H9 (cell line): ENCODE results near the gene PREP. TPM values are rescaled to one million over a fixed set of nuclear protein-coding genes. Genes with fewer than 3 reads are reported as not detected.

Experiments used
- DNase-seq: peaks from one replicate; pipeline ENCODE4 v3.0.0-alpha.2; 2017
- H2AFZ ChIP-seq: one replicate; pipeline ENCODE4 v1.6.1; 2013; ENCODE audit warnings: mild to moderate bottlenecking, low read length, control low read depth, moderate library complexity
- H2AK5ac ChIP-seq: 2 replicates; pipeline ENCODE4 v1.6.1; 2013; ENCODE audit warnings: low read length, control low read depth, mixed read lengths; ENCODE audit not compliant: insufficient read length
- H2BK120ac ChIP-seq: one replicate; pipeline ENCODE4 v1.6.1; 2013; ENCODE audit warnings: low read depth, mild to moderate bottlenecking, low read length, control low read depth, inconsistent platforms; ENCODE audit not compliant: poor library complexity, severe bottlenecking
- H2BK12ac ChIP-seq: 2 replicates; pipeline ENCODE4 v1.6.1; 2013; ENCODE audit warnings: low read length, control low read depth, mixed read lengths, low read depth; ENCODE audit not compliant: insufficient read length
- H2BK15ac ChIP-seq: 2 replicates; pipeline ENCODE4 v1.6.1; 2013; ENCODE audit warnings: low read depth, low read length, control low read depth
- H2BK20ac ChIP-seq: one replicate; pipeline ENCODE4 v1.6.1; 2013; ENCODE audit warnings: low read depth, mild to moderate bottlenecking, low read length, control low read depth, inconsistent platforms; ENCODE audit not compliant: poor library complexity, severe bottlenecking
- H2BK5ac ChIP-seq: 2 replicates; pipeline ENCODE4 v1.6.1; 2013; ENCODE audit warnings: low read length, control low read depth, mixed read lengths; ENCODE audit not compliant: insufficient read length
- H3K14ac ChIP-seq: 2 replicates; pipeline ENCODE4 v1.6.1; 2013; ENCODE audit warnings: low read length, control low read depth; ENCODE audit not compliant: insufficient read depth
- H3K18ac ChIP-seq: 2 replicates; pipeline ENCODE4 v1.6.1; 2013; ENCODE audit warnings: low read depth, mild to moderate bottlenecking, mixed read lengths, low read length, control low read depth; ENCODE audit not compliant: insufficient read length
- H3K23ac ChIP-seq: 2 replicates; pipeline ENCODE4 v1.6.1; 2013; ENCODE audit warnings: low read length, control low read depth, mixed read lengths, low read depth; ENCODE audit not compliant: insufficient read length
- H3K23me2 ChIP-seq: 2 replicates; pipeline ENCODE4 v1.6.1; 2013; ENCODE audit warnings: low read depth, mild to moderate bottlenecking, mixed read lengths, low read length, control low read depth; ENCODE audit not compliant: insufficient read length, poor library complexity, severe bottlenecking
- H3K27ac ChIP-seq: 2 replicates; pipeline ENCODE4 v1.5.1; 2013; ENCODE audit warnings: low read length, control low read depth, mixed read lengths, low read depth; ENCODE audit not compliant: insufficient read length
- H3K27me3 ChIP-seq: 2 replicates; pipeline ENCODE4 v1.6.1; 2013; ENCODE audit warnings: low read length, control low read depth, inconsistent platforms; ENCODE audit not compliant: insufficient read depth
- H3K4ac ChIP-seq: 2 replicates; pipeline ENCODE4 v1.6.1; 2013; ENCODE audit warnings: low read depth, mild to moderate bottlenecking, control low read depth, inconsistent platforms, low read length, moderate library complexity
- H3K4me1 ChIP-seq: 2 replicates; pipeline ENCODE4 v1.6.1; 2013; ENCODE audit warnings: low read length, control low read depth, inconsistent platforms; ENCODE audit not compliant: insufficient read depth
- H3K4me2 ChIP-seq: 2 replicates; pipeline ENCODE4 v1.6.1; 2013; ENCODE audit warnings: low read length, control low read depth, mixed read lengths; ENCODE audit not compliant: insufficient read length, insufficient read depth
- H3K56ac ChIP-seq: 2 replicates; pipeline ENCODE4 v1.6.1; 2013; ENCODE audit warnings: low read depth, mild to moderate bottlenecking, mixed read lengths, low read length, control low read depth; ENCODE audit not compliant: insufficient read length
- H3K79me1 ChIP-seq: 2 replicates; pipeline ENCODE4 v1.6.1; 2013; ENCODE audit warnings: low read depth, mild to moderate bottlenecking, moderate library complexity, low read length, control low read depth, inconsistent platforms; ENCODE audit not compliant: insufficient read depth, poor library complexity, severe bottlenecking
- H3K79me2 ChIP-seq: 2 replicates; pipeline ENCODE4 v1.6.1; 2013; ENCODE audit warnings: low read length, control low read depth, inconsistent platforms; ENCODE audit not compliant: insufficient read depth
- H3K9ac ChIP-seq: 2 replicates; pipeline ENCODE4 v1.6.1; 2013; ENCODE audit warnings: low read length, control low read depth, mixed read lengths; ENCODE audit not compliant: insufficient read length; ENCODE audit errors: extremely low read depth
- H3K9me3 ChIP-seq: one replicate; pipeline ENCODE4 v1.6.1; 2013; ENCODE audit warnings: low read depth, low read length, inconsistent platforms; ENCODE audit not compliant: control insufficient read depth
- H3T11ph ChIP-seq: one replicate; pipeline ENCODE4 v1.6.1; 2013; ENCODE audit warnings: mild to moderate bottlenecking, low read length, control low read depth, inconsistent platforms
- H4K20me1 ChIP-seq: one replicate; pipeline ENCODE4 v1.6.1; 2013; ENCODE audit not compliant: control insufficient read depth, insufficient read length, insufficient read depth
- H4K5ac ChIP-seq: 2 replicates; pipeline ENCODE4 v1.6.1; 2013; ENCODE audit warnings: low read depth, mild to moderate bottlenecking, mixed read lengths, low read length, control low read depth; ENCODE audit not compliant: insufficient read length
- H4K8ac ChIP-seq: replicated peaks from 2 replicates; pipeline ENCODE4 v1.6.1; 2013; ENCODE audit warnings: low read length, control low read depth, mixed read lengths, low read depth; ENCODE audit not compliant: insufficient read length
- H4K91ac ChIP-seq: 2 replicates; pipeline ENCODE4 v1.6.1; 2013; ENCODE audit warnings: low read depth, mild to moderate bottlenecking, moderate library complexity, mixed read lengths, low read length, control low read depth; ENCODE audit not compliant: insufficient read length
- H3K27ac Mint-ChIP-seq, 3 experiments: 2 replicates in 2 of 3; 3 replicates in 1 of 3; pipeline ENCODE4 v1.8.0; 2020 to 2021; ENCODE audit warnings: mixed read lengths in 3 of 3, mild to moderate bottlenecking in 1 of 3, moderate library complexity in 1 of 3
- H3K27me3 Mint-ChIP-seq: 2 replicates; pipeline ENCODE4 v1.8.0; 2021; ENCODE audit warnings: low read depth, mild to moderate bottlenecking, moderate library complexity, mixed read lengths
- H3K36me3 Mint-ChIP-seq, 3 experiments: 2 replicates in 2 of 3; 3 replicates in 1 of 3; pipeline ENCODE4 v1.8.0; 2020 to 2021; ENCODE audit warnings: low read depth in 3 of 3, mixed read lengths in 3 of 3; ENCODE audit not compliant: insufficient read depth in 1 of 3
- H3K4me1 Mint-ChIP-seq, 2 experiments: 2 replicates each; pipeline ENCODE4 v1.8.0; 2020; ENCODE audit warnings: mixed read lengths in 2 of 2
- H3K4me3 Mint-ChIP-seq, 2 experiments: 2 replicates in 1 of 2; 3 replicates in 1 of 2; pipeline ENCODE4 v1.8.0; 2020 to 2021; ENCODE audit warnings: mild to moderate bottlenecking in 2 of 2, mixed read lengths in 2 of 2, moderate library complexity in 1 of 2
- H3K9me3 Mint-ChIP-seq, 2 experiments: 2 replicates in 1 of 2; 3 replicates in 1 of 2; pipeline ENCODE4 v1.8.0; 2020; ENCODE audit warnings: mild to moderate bottlenecking in 2 of 2, mixed read lengths in 2 of 2, moderate library complexity in 1 of 2
- WGBS: extraction: QIAGEN DNeasy Blood & Tissue Kit; methylation state at CpG from one replicate; pipeline ENCODE4 v1.1.7; 2013; ENCODE audit warnings: missing lambda C conversion rate, low lambda C conversion rate, mixed read lengths; ENCODE audit not compliant: insufficient read length; ENCODE audit errors: extremely low coverage; 5-methylcytosine and 5-hydroxymethylcytosine counted together
- total RNA-seq: library from RNA; stranded (reverse); gene quantifications from 2 replicates; pipeline ENCODE4 v1.2.1, GENCODE V29; 2021
- TF ChIP-seq, protein P1 (sequence below): fragments of 200-600 bp; sonication (generic); conservative IDR thresholded peaks from 3 replicates; pipeline ENCODE4 v1.8.0; 2021; ENCODE audit warnings: antibody characterized with exemption, mild to moderate bottlenecking

The PREP gene
- total RNA-seq, 1 experiment from 2014 or later, result 54.0 TPM

DNA sequence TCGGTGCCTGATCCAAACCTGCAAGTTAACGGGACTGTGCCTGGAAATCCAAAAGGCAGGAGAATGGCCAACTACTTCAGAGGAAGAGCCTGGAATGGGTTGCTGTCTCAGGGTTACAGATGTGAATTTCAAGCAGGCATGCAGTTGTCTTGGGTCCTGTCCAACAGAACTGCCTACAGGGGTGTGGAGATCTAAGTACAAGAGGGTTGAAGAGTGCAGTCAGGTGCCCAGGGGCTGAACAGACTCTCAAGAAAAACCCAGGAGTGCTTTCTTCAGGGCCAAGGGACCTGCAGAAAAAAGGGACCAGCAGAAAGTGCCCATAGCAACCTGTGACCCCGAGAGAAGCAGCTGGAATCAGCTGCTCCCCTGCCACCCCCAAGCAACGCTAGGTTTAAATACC, 71.0 kb downstream of the PREP start:
- Mint-ChIP-seq H3K4me1 (no peaks in the 10 kb centered on the region; a peak in 1 of 4 replicates), H3K36me3 (peaks cover 8 to 45% (median 18%) of the 10 kb centered on the region in 3 experiments; a peak in 6 of 7 replicates), H3K4me3 (no peak overlapping the region), H3K27me3 (no peaks in the 10 kb centered on the region), H3K9me3 (no peaks in the 10 kb centered on the region), H3K27ac (no peak overlapping the region)
- DNase-seq, result no peak
- Histone ChIP-seq H2BK12ac (no peak overlapping the region), H2BK15ac (no peak overlapping the region), H3K27ac (no peak overlapping the region), H2AK5ac (no peak overlapping the region), H3K9me3 (no peaks in the 10 kb centered on the region), H3K9ac (no peak overlapping the region), H3K27me3 (no peaks in the 10 kb centered on the region), H3K4me2 (no peak overlapping the region), H2AFZ (no peak overlapping the region), H3K23ac (no peak overlapping the region), H4K20me1 (no peaks in the 10 kb centered on the region), H2BK120ac (no peak overlapping the region), H3K4ac (no peak overlapping the region), H4K91ac (no peak overlapping the region), H3K4me1 (no peaks in the 10 kb centered on the region; the same call in 1 of the 2 replicates), H3K56ac (no peak overlapping the region), H3T11ph (no peak overlapping the region), H3K79me2 (no peaks in the 10 kb centered on the region), H3K79me1 (no peaks in the 10 kb centered on the region), H4K5ac (no peak overlapping the region), H4K8ac (no peak overlapping the region), H3K18ac (no peak overlapping the region), H2BK20ac (no peak overlapping the region), H3K23me2 (no peaks in the 10 kb centered on the region), H2BK5ac (no peak overlapping the region), H3K14ac (no peak overlapping the region)
- TF ChIP-seq, protein P1, sequence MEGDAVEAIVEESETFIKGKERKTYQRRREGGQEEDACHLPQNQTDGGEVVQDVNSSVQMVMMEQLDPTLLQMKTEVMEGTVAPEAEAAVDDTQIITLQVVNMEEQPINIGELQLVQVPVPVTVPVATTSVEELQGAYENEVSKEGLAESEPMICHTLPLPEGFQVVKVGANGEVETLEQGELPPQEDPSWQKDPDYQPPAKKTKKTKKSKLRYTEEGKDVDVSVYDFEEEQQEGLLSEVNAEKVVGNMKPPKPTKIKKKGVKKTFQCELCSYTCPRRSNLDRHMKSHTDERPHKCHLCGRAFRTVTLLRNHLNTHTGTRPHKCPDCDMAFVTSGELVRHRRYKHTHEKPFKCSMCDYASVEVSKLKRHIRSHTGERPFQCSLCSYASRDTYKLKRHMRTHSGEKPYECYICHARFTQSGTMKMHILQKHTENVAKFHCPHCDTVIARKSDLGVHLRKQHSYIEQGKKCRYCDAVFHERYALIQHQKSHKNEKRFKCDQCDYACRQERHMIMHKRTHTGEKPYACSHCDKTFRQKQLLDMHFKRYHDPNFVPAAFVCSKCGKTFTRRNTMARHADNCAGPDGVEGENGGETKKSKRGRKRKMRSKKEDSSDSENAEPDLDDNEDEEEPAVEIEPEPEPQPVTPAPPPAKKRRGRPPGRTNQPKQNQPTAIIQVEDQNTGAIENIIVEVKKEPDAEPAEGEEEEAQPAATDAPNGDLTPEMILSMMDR, result no peak
- WGBS, result no CpG with 5 or more reads among the region's 4 CpGs
